Liver (tissue), 9 donors: ENCODE data around the gene GTF2E1. TPM values are rescaled to one million over a fixed set of nuclear protein-coding genes. Genes with fewer than 3 reads are reported as not detected.
"Not testable (repeated sequence)": the region's sequence is repeated elsewhere in the genome, so short reads cannot be mapped to it uniquely, and the experiment has no call there.

Experiments
- DNase-seq: peaks from one replicate; pipeline ENCODE4 v3.0.0-alpha.2; 2017; ENCODE audit warnings: low spot score
- H3K27ac ChIP-seq, 2 donors: one replicate each; pipeline ENCODE4 v1.7.0; 2013; ENCODE audit warnings: inconsistent platforms in 2 of 2, low read length in 2 of 2, control low read depth in 1 of 2, low read depth in 1 of 2, mild to moderate bottlenecking in 1 of 2
- H3K27me3 ChIP-seq, 4 donors: one replicate each; pipeline versions ENCODE4 v1.6.1 to v1.7.0; 2013; ENCODE audit warnings: low read length in 3 of 4, inconsistent platforms in 1 of 4, mild to moderate bottlenecking in 1 of 4, moderate library complexity in 1 of 4; ENCODE audit not compliant: control insufficient read depth in 4 of 4, insufficient read depth in 4 of 4
- H3K36me3 ChIP-seq, 4 donors: one replicate each; pipeline versions ENCODE4 v1.6.1 to v1.7.0; 2013; ENCODE audit warnings: low read length in 3 of 4, mild to moderate bottlenecking in 3 of 4, low read depth in 1 of 4, moderate library complexity in 1 of 4; ENCODE audit not compliant: control insufficient read depth in 4 of 4, insufficient read depth in 3 of 4
- H3K4me1 ChIP-seq, 4 donors: one replicate each; pipeline versions ENCODE4 v1.6.1 to v1.7.0; 2013; ENCODE audit warnings: low read length in 3 of 4, mild to moderate bottlenecking in 3 of 4, moderate library complexity in 1 of 4; ENCODE audit not compliant: control insufficient read depth in 4 of 4, insufficient read depth in 4 of 4
- H3K4me3 ChIP-seq, 3 donors: one replicate each; pipeline versions ENCODE4 v1.6.1 to v1.7.0; 2013; ENCODE audit warnings: low read length in 3 of 3, control low read depth in 1 of 3, low read depth in 1 of 3, mild to moderate bottlenecking in 1 of 3
- H3K9ac ChIP-seq, 2 donors: one replicate each; pipeline ENCODE4 v1.7.0; 2013; ENCODE audit warnings: low read length in 2 of 2, mild to moderate bottlenecking in 2 of 2, moderate library complexity in 2 of 2, control low read depth in 1 of 2, low read depth in 1 of 2
- H3K9me3 ChIP-seq, 4 donors: one replicate each; pipeline versions ENCODE4 v1.6.1 to v1.7.0; 2013; ENCODE audit warnings: low read length in 3 of 4; ENCODE audit not compliant: control insufficient read depth in 4 of 4
- EGR1 ChIP-seq, 2 donors: IDR thresholded peaks; 2 replicates each; pipeline ENCODE4 v1.6.1; 2016 to 2018; ENCODE audit warnings: antibody characterized with exemption in 2 of 2, low read depth in 2 of 2
- FOXA1 ChIP-seq: IDR thresholded peaks from 2 replicates; pipeline ENCODE4 v1.6.1; 2016; ENCODE audit warnings: antibody characterized with exemption
- FOXA2 ChIP-seq: IDR thresholded peaks from 2 replicates; pipeline ENCODE4 v1.6.1; 2016; ENCODE audit warnings: antibody characterized with exemption
- GABPA ChIP-seq, 2 donors: IDR thresholded peaks in 1 of 2; conservative IDR thresholded peaks in 1 of 2; 2 replicates each; pipeline ENCODE4 v1.6.1; 2016; ENCODE audit warnings: antibody characterized with exemption in 2 of 2, mild to moderate bottlenecking in 1 of 2, moderate library complexity in 1 of 2
- HNF4A ChIP-seq, 2 donors: conservative IDR thresholded peaks; 2 replicates each; pipeline ENCODE4 v1.6.1; 2016; ENCODE audit warnings: antibody characterized with exemption in 2 of 2, mild to moderate bottlenecking in 2 of 2
- HNF4G ChIP-seq: IDR thresholded peaks from 2 replicates; pipeline ENCODE4 v1.6.1; 2016; ENCODE audit warnings: antibody characterized with exemption
- JUND ChIP-seq, 2 donors: IDR thresholded peaks; 2 replicates each; pipeline ENCODE4 v1.6.1; 2016; ENCODE audit warnings: antibody characterized with exemption in 2 of 2
- NR2F2 ChIP-seq: IDR thresholded peaks from 2 replicates; pipeline ENCODE4 v1.6.1; 2016; ENCODE audit warnings: antibody characterized with exemption
- RAD21 ChIP-seq, 2 donors: IDR thresholded peaks; 2 replicates each; pipeline ENCODE4 v1.6.1; 2016; ENCODE audit warnings: antibody characterized with exemption in 2 of 2, mild to moderate bottlenecking in 2 of 2
- RXRA ChIP-seq, 2 donors: IDR thresholded peaks; 2 replicates each; pipeline ENCODE4 v1.6.1; 2017 to 2018; ENCODE audit warnings: antibody characterized with exemption in 2 of 2, mild to moderate bottlenecking in 1 of 2
- SP1 ChIP-seq: IDR thresholded peaks from 2 replicates; pipeline ENCODE4 v1.6.1; 2018; ENCODE audit warnings: antibody characterized with exemption, mild to moderate bottlenecking
- TAF1 ChIP-seq: conservative IDR thresholded peaks from 2 replicates; pipeline ENCODE4 v1.6.1; 2016; ENCODE audit warnings: antibody characterized with exemption, mild to moderate bottlenecking
- YY1 ChIP-seq: IDR thresholded peaks from 2 replicates; pipeline ENCODE4 v1.6.1; 2016; ENCODE audit warnings: antibody characterized with exemption, mild to moderate bottlenecking
- WGBS: extraction: QIAGEN DNeasy Blood & Tissue Kit; methylation state at CpG from one replicate; pipeline ENCODE4 v1.1.7; 2013; 5-methylcytosine and 5-hydroxymethylcytosine counted together
- polyA plus RNA-seq, 2 donors: library from polyadenylated mRNA; stranded (reverse) in 1 of 2; unstranded in 1 of 2; fragments of 200-250 nt in 1 of 2; fragments of >200 nt in 1 of 2; fragmentation: Nextera tagmentation in 1 of 2; extraction: Ambion mirVana in 1 of 2; gene quantifications; one replicate each; pipeline versions ENCODE4 v1.2.1 to v1.2.3, GENCODE V29; 2013 to 2015
- total RNA-seq, 2 donors: library from RNA; depleted of rRNA; stranded (reverse); fragments of >200 nt; gene quantifications; one replicate each; pipeline ENCODE4 v1.2.3, GENCODE V29; 2014
- TF ChIP-seq, protein P1 (sequence below): fragments of 150-350 bp; IDR thresholded peaks from 2 replicates; pipeline ENCODE4 v1.5.1; 2017; ENCODE audit warnings: improper control_type of control experiment, low read depth, low read length; ENCODE audit not compliant: missing input control
- TF ChIP-seq, protein P2 (sequence below): IDR thresholded peaks from 2 replicates; pipeline ENCODE4 v1.6.1; 2016; ENCODE audit warnings: antibody characterized with exemption
- TF ChIP-seq, protein P3 (sequence below): IDR thresholded peaks from 2 replicates; pipeline ENCODE4 v1.6.1; 2016; ENCODE audit warnings: antibody characterized with exemption
- TF ChIP-seq, protein P4 (sequence below): IDR thresholded peaks from 2 replicates; pipeline ENCODE4 v1.6.1; 2016; ENCODE audit warnings: antibody characterized with exemption
- TF ChIP-seq, protein P5 (sequence below): IDR thresholded peaks from 2 replicates; pipeline ENCODE4 v1.6.1; 2016; ENCODE audit warnings: antibody characterized with exemption, mild to moderate bottlenecking
- donor health status: healthy.
- donor health status: healthy.
- donor health status: healthy.
- donor health status: healthy.
- donor health status: healthy.

The GTF2E1 gene
- total and polyA plus RNA-seq, 4 donors, result 2.3 to 9.5 (median 3.9) TPM

DNA sequence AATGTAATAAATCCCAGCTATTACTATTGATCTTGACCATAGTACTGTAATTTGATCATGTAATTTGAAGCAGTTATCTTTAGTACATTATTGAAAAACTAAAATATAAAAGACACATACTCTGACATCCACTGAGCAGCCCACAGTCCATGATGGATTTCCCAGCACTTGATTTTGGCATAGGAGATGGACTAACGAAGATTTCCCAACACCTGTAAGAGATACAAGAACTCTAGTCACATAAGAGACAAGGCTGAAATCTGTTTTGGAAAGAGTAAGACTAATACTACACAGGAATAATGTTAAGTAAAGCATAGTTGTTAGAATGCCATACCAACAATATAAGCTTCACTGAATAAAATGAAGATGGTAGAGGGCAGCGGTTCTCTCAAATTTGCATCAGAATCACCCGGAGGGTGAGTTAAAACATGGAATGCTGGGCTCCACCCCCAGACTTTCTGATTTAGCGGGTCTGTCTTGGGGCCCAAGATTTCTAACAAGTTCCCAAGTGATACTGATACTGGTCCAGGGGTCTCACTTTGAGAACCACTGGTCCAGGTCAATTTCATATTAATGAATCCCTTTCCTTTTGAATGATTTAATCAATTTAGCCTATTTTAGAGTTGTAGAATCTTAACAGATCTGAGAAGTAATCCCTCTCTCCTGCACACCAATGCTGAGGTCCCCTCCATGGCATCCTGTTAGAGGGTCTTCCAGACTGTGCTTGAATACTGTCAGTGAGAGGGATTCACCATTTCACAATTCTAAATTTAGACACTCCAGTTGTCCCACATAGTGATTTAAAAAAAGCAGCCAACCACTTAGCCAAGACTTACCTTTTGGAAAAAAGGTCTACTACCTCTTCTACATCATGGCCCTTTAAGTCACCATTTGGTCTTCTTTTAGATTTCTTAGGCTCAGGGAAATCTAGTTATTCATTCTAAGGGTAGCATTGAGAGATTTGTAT lies 11.7 kb upstream of the GTF2E1 start:
- no peak for DNase-seq
- Histone ChIP-seq H3K9me3 (no peaks in the 10 kb centered on the region), H3K4me1 (no peaks in the 10 kb centered on the region), H3K27me3 (no peaks in the 10 kb centered on the region), H3K4me3 (no peak overlapping the region), H3K36me3 (peaks cover 0 to 6% (median 4%) of the 10 kb centered on the region in 4 donors), H3K27ac (no peak overlapping the region), H3K9ac (no peak overlapping the region)
- 92% methylated on average over 4 of the region's 4 CpGs for WGBS
- no peak for TF ChIP-seq FOXA2
- no peak for TF ChIP-seq EGR1 (IDR thresholded peaks at IDR 0.05; ENCODE audit: low read depth in 2 of 2)
- TF ChIP-seq GABPA (IDR thresholded peaks at IDR 0.05 in 1 of 2, conservative IDR thresholded peaks at IDR 0.05 in 1 of 2), result no peak
- TF ChIP-seq YY1, result no peak
- no peak for TF ChIP-seq NR2F2
- TF ChIP-seq JUND (IDR thresholded peaks at IDR 0.05), result no peak
- no peak for TF ChIP-seq RAD21 (IDR thresholded peaks at IDR 0.05)
- TF ChIP-seq HNF4A (conservative IDR thresholded peaks at IDR 0.05), result no peak
- TF ChIP-seq, protein P1, sequence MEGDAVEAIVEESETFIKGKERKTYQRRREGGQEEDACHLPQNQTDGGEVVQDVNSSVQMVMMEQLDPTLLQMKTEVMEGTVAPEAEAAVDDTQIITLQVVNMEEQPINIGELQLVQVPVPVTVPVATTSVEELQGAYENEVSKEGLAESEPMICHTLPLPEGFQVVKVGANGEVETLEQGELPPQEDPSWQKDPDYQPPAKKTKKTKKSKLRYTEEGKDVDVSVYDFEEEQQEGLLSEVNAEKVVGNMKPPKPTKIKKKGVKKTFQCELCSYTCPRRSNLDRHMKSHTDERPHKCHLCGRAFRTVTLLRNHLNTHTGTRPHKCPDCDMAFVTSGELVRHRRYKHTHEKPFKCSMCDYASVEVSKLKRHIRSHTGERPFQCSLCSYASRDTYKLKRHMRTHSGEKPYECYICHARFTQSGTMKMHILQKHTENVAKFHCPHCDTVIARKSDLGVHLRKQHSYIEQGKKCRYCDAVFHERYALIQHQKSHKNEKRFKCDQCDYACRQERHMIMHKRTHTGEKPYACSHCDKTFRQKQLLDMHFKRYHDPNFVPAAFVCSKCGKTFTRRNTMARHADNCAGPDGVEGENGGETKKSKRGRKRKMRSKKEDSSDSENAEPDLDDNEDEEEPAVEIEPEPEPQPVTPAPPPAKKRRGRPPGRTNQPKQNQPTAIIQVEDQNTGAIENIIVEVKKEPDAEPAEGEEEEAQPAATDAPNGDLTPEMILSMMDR, result no peak
- TF ChIP-seq FOXA1, result no peak
- no peak for TF ChIP-seq TAF1
- TF ChIP-seq, protein P2, sequence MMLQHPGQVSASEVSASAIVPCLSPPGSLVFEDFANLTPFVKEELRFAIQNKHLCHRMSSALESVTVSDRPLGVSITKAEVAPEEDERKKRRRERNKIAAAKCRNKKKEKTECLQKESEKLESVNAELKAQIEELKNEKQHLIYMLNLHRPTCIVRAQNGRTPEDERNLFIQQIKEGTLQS, result no peak
- TF ChIP-seq RXRA (IDR thresholded peaks at IDR 0.05), result no peak
- TF ChIP-seq, protein P3, sequence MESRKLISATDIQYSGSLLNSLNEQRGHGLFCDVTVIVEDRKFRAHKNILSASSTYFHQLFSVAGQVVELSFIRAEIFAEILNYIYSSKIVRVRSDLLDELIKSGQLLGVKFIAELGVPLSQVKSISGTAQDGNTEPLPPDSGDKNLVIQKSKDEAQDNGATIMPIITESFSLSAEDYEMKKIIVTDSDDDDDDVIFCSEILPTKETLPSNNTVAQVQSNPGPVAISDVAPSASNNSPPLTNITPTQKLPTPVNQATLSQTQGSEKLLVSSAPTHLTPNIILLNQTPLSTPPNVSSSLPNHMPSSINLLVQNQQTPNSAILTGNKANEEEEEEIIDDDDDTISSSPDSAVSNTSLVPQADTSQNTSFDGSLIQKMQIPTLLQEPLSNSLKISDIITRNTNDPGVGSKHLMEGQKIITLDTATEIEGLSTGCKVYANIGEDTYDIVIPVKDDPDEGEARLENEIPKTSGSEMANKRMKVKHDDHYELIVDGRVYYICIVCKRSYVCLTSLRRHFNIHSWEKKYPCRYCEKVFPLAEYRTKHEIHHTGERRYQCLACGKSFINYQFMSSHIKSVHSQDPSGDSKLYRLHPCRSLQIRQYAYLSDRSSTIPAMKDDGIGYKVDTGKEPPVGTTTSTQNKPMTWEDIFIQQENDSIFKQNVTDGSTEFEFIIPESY, result no peak
- TF ChIP-seq, protein P4, sequence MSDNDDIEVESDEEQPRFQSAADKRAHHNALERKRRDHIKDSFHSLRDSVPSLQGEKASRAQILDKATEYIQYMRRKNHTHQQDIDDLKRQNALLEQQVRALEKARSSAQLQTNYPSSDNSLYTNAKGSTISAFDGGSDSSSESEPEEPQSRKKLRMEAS, result no peak
- TF ChIP-seq HNF4G, result no peak
- TF ChIP-seq SP1, result no peak
- TF ChIP-seq, protein P5, sequence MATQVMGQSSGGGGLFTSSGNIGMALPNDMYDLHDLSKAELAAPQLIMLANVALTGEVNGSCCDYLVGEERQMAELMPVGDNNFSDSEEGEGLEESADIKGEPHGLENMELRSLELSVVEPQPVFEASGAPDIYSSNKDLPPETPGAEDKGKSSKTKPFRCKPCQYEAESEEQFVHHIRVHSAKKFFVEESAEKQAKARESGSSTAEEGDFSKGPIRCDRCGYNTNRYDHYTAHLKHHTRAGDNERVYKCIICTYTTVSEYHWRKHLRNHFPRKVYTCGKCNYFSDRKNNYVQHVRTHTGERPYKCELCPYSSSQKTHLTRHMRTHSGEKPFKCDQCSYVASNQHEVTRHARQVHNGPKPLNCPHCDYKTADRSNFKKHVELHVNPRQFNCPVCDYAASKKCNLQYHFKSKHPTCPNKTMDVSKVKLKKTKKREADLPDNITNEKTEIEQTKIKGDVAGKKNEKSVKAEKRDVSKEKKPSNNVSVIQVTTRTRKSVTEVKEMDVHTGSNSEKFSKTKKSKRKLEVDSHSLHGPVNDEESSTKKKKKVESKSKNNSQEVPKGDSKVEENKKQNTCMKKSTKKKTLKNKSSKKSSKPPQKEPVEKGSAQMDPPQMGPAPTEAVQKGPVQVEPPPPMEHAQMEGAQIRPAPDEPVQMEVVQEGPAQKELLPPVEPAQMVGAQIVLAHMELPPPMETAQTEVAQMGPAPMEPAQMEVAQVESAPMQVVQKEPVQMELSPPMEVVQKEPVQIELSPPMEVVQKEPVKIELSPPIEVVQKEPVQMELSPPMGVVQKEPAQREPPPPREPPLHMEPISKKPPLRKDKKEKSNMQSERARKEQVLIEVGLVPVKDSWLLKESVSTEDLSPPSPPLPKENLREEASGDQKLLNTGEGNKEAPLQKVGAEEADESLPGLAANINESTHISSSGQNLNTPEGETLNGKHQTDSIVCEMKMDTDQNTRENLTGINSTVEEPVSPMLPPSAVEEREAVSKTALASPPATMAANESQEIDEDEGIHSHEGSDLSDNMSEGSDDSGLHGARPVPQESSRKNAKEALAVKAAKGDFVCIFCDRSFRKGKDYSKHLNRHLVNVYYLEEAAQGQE, result no peak

DNA sequence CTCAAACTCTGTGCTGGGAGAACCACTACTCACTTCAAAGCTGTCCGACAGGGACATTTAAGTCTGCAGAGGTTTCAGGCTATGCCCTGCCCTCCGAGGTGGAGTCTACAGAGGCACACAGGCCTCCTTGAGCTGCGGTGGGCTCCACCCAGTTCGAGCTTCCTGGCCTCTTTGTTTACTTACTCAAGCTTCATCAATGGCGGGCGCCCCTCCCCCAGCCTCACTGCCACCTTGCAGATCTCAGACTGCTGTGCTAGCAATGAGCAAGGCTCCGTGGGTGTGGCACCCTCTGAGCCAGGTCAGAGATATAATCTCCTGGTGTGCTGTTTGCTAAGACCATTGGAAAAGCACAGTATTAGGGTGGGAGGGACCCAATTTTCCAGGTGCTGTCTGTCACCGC lies 4.5 kb upstream of the GTF2E1 start:
- not testable (repeated sequence) for H3K9ac ChIP-seq, H3K27ac ChIP-seq, H3K36me3 ChIP-seq, H3K9me3 ChIP-seq, H3K4me1 ChIP-seq, DNase-seq, H3K4me3 ChIP-seq, H3K27me3 ChIP-seq
- 97% methylated on average over 8 of the region's 8 CpGs for whole genome bisulfite sequencing
